PFSK-1 (cell line): ENCODE results near the gene WNK3.

Experiments used
- POLR2AphosphoS5 ChIP-seq: IDR thresholded peaks from 2 replicates; pipeline ENCODE4 v1.6.1; 2012; ENCODE audit warnings: low read depth, mild to moderate bottlenecking, control low read depth, low read length, moderate library complexity
- REST ChIP-seq, 2 experiments: IDR thresholded peaks; 2 replicates each; pipeline versions ENCODE4 v1.6.1 to v1.8.0; 2011 to 2012; ENCODE audit warnings: low read depth in 2 of 2, low read length in 2 of 2, control low read depth in 1 of 2, inconsistent platforms in 1 of 2, mild to moderate bottlenecking in 1 of 2, moderate library complexity in 1 of 2; ENCODE audit not compliant: insufficient read depth in 1 of 2
- SIN3A ChIP-seq: IDR thresholded peaks from 2 replicates; pipeline ENCODE4 v1.6.1; 2012; ENCODE audit warnings: mild to moderate bottlenecking, low read length, moderate library complexity, borderline replicate concordance; ENCODE audit not compliant: insufficient read depth
- TAF1 ChIP-seq: IDR thresholded peaks from 2 replicates; pipeline ENCODE4 v1.6.1; 2012; ENCODE audit warnings: low read length, control low read depth, borderline replicate concordance; ENCODE audit not compliant: insufficient read depth

GRCh38 chrX:54325077-54325476, 32.8 kb downstream of the WNK3 start:
- TF ChIP-seq SIN3A (no peak), POLR2AphosphoS5 (no peak), TAF1 (no peak), REST (IDR thresholded peaks at IDR 0.05; ENCODE audit: insufficient read depth in 1 of 2, low read depth in 2 of 2, low read length in 2 of 2) (no peak)
